HCT116 (cell line): Measurements from ENCODE around the gene SLC22A9. TPM values are rescaled to one million over a fixed set of nuclear protein-coding genes. Genes with fewer than 3 reads are reported as not detected.

Experiments used
- ATAC-seq: fragments of 200-7000 bp; cut with Tn5 transposase; 2 replicates; pipeline ENCODE4 v1.9.1; 2020; ENCODE audit warnings: mild to moderate bottlenecking, moderate library complexity
- BruUV-seq: library from RNA; stranded (reverse); fragments of 400-500 nt; replicated peaks from 2 replicates; lab custom pipeline; 2021; lab: Mats Ljungman, UMichigan
- CTCF ChIA-PET: fragments of 300-600 bp; sonication (Branson Sonifier 250); formaldehyde crosslinking; loops from one replicate; lab custom pipeline; 2021; ENCODE audit warnings: antibody characterized with exemption; lab: Charles Lee
- POLR2A ChIA-PET: fragments of 300-600, 350-600 bp; sonication (Branson Sonifier 250); formaldehyde crosslinking; loops from one replicate; lab custom pipeline; 2021; ENCODE audit warnings: antibody characterized with exemption; lab: Charles Lee
- RAD21 ChIA-PET, 2 experiments: fragments of 300-600 bp; sonication (Branson Sonifier 250); formaldehyde crosslinking; loops; one replicate each; lab custom pipeline; 2023; ENCODE audit warnings: low total read pairs in 2 of 2; ENCODE audit not compliant: uncharacterized antibody in 2 of 2, unreplicated experiment in 2 of 2, low non-redundant PET in 1 of 2; lab: Charles Lee
- DNase-seq: peaks from one replicate; pipeline ENCODE4 v3.0.0-alpha.2; 2010; ENCODE audit warnings: low read depth, low spot score
- H2AFZ ChIP-seq: fragments of 200-600 bp; shearing (Covaris generic), sonication (generic); 2 replicates; pipeline ENCODE4 v1.6.1; 2017; ENCODE audit warnings: low read depth, mixed run types, mixed read lengths, antibody characterized with exemption, low read length; ENCODE audit not compliant: poor library complexity, severe bottlenecking
- H3K27ac ChIP-seq: 2 replicates; pipeline ENCODE4 v1.5.1; 2012; ENCODE audit warnings: low read depth, low read length
- H3K27me3 ChIP-seq: fragments of 200-600 bp; sonication (generic); 2 replicates; pipeline ENCODE4 v1.6.1; 2016; ENCODE audit warnings: mixed run types, low read length, mixed read lengths; ENCODE audit not compliant: insufficient read depth
- H3K36me3 ChIP-seq, 2 experiments: fragments of 200-500 bp in 1 of 2; fragments of 200-600 bp in 1 of 2; sonication (Bioruptor generic) in 1 of 2; sonication (generic) in 1 of 2; 2 replicates each; pipeline versions ENCODE4 v1.5.1 to v1.6.1; 2014 to 2016; ENCODE audit warnings: low read length in 2 of 2, inconsistent platforms in 1 of 2, mixed read lengths in 1 of 2, mixed run types in 1 of 2; ENCODE audit not compliant: insufficient read depth in 2 of 2, control insufficient read depth in 1 of 2
- H3K4me1 ChIP-seq, 2 experiments: fragments of 200-600 bp in 1 of 2; sonication (generic) in 1 of 2; 2 replicates each; pipeline versions ENCODE4 v1.5.1 to v1.6.1; 2012 to 2017; ENCODE audit warnings: low read length in 2 of 2, inconsistent platforms in 1 of 2, mild to moderate bottlenecking in 1 of 2, mixed read lengths in 1 of 2, mixed run types in 1 of 2, moderate library complexity in 1 of 2; ENCODE audit not compliant: insufficient read depth in 2 of 2, control insufficient read depth in 1 of 2
- H3K4me2 ChIP-seq: fragments of 200-600 bp; sonication (generic); 2 replicates; pipeline ENCODE4 v1.6.1; 2017; ENCODE audit warnings: mixed run types, low read length, mixed read lengths
- H3K4me3 ChIP-seq, 2 experiments: fragments of 200-600 bp in 1 of 2; sonication (generic) in 1 of 2; replicated peaks in 1 of 2; 2 replicates each; pipeline ENCODE4 v1.5.1; 2011 to 2016; ENCODE audit warnings: low read length in 2 of 2, control low read depth in 1 of 2, low read depth in 1 of 2, mild to moderate bottlenecking in 1 of 2, mixed read lengths in 1 of 2, mixed run types in 1 of 2
- H3K79me2 ChIP-seq: fragments of 200-600 bp; sonication (generic); 2 replicates; pipeline ENCODE4 v1.6.1; 2017; ENCODE audit warnings: mild to moderate bottlenecking, mixed run types, low read length, moderate library complexity, mixed read lengths; ENCODE audit not compliant: insufficient read depth
- H3K9ac ChIP-seq: fragments of 200-600 bp; sonication (generic); 2 replicates; pipeline ENCODE4 v1.6.1; 2016; ENCODE audit warnings: low read length, mixed read lengths
- H3K9me2 ChIP-seq: fragments of 200-600 bp; sonication (generic), shearing (Covaris generic); 2 replicates; pipeline ENCODE4 v1.6.1; 2017; ENCODE audit warnings: mixed run types, mild to moderate bottlenecking, moderate library complexity; ENCODE audit not compliant: insufficient read depth
- H3K9me3 ChIP-seq, 2 experiments: fragments of 200-500 bp in 1 of 2; fragments of 200-600 bp in 1 of 2; sonication (Bioruptor generic) in 1 of 2; sonication (generic) in 1 of 2; 2 replicates each; pipeline ENCODE4 v1.6.1; 2014 to 2017; ENCODE audit warnings: low read length in 2 of 2, mixed read lengths in 2 of 2, inconsistent platforms in 1 of 2, low read depth in 1 of 2, mild to moderate bottlenecking in 1 of 2, mixed run types in 1 of 2, moderate library complexity in 1 of 2; ENCODE audit not compliant: control insufficient read depth in 1 of 2, insufficient read depth in 1 of 2
- H4K20me1 ChIP-seq: fragments of 200-600 bp; sonication (generic), shearing (Covaris generic); 2 replicates; pipeline ENCODE4 v1.6.1; 2017; ENCODE audit warnings: mixed run types, mild to moderate bottlenecking, moderate library complexity; ENCODE audit not compliant: insufficient read depth
- CBX3 ChIP-seq: IDR thresholded peaks from 2 replicates; pipeline ENCODE4 v1.6.1; 2012; ENCODE audit warnings: low read depth
- CEBPB ChIP-seq: IDR thresholded peaks from 2 replicates; pipeline ENCODE4 v1.6.1; 2012; ENCODE audit warnings: low read depth
- EGR1 ChIP-seq: IDR thresholded peaks from 2 replicates; pipeline ENCODE4 v1.6.1; 2012; ENCODE audit warnings: low read depth
- ELF1 ChIP-seq: IDR thresholded peaks from 2 replicates; pipeline ENCODE4 v1.6.1; 2012; ENCODE audit warnings: low read depth, borderline replicate concordance
- EZH2 ChIP-seq: fragments of 200-600 bp; sonication (generic); IDR thresholded peaks from 2 replicates; pipeline ENCODE4 v1.6.1; 2017; ENCODE audit warnings: antibody characterized with exemption, mixed run types
- EZH2phosphoT487 ChIP-seq: fragments of 200-600 bp; IDR thresholded peaks from 2 replicates; pipeline ENCODE4 v1.6.1; 2018; ENCODE audit warnings: antibody characterized with exemption, borderline replicate concordance
- FOSL1 ChIP-seq: IDR thresholded peaks from 2 replicates; pipeline ENCODE4 v1.6.1; 2012; ENCODE audit warnings: low read depth
- JUND ChIP-seq: IDR thresholded peaks from 2 replicates; pipeline ENCODE4 v1.6.1; 2012
- POLR2A ChIP-seq: IDR thresholded peaks from 2 replicates; pipeline ENCODE4 v1.7.0; 2011; ENCODE audit warnings: borderline replicate concordance; ENCODE audit not compliant: insufficient read depth, insufficient read length; ENCODE audit errors: extremely low read depth
- RAD21 ChIP-seq: IDR thresholded peaks from 2 replicates; pipeline ENCODE4 v1.6.1; 2012; ENCODE audit warnings: low read depth, mild to moderate bottlenecking
- SIN3A ChIP-seq: IDR thresholded peaks from 2 replicates; pipeline ENCODE4 v1.6.1; 2012; ENCODE audit warnings: low read depth
- SRF ChIP-seq: IDR thresholded peaks from 2 replicates; pipeline ENCODE4 v1.6.1; 2012; ENCODE audit warnings: low read depth
- YY1 ChIP-seq: IDR thresholded peaks from 2 replicates; pipeline ENCODE4 v1.6.1; 2011; ENCODE audit warnings: low read length, low read depth, moderate library complexity, mild to moderate bottlenecking; ENCODE audit not compliant: insufficient replicate concordance; ENCODE audit errors: extremely low read depth
- ZFX ChIP-seq: fragments of 450-650 bp; IDR thresholded peaks from 2 replicates; pipeline ENCODE4 v1.6.1; 2017
- ZNF274 ChIP-seq: fragments of 200-500 bp; sonication (Bioruptor generic); IDR thresholded peaks from 2 replicates; pipeline ENCODE4 v1.6.1; 2014; ENCODE audit warnings: mild to moderate bottlenecking, low read depth, low read length, inconsistent platforms
- intact Hi-C: fragments of 100-400 bp; cut with micrococcal nuclease; formaldehyde crosslinking; loops from 2 replicates; pipeline ENCODE4 v1.10.0; 2022
- total RNA-seq: library from RNA; stranded (reverse); gene quantifications from one replicate; pipeline ENCODE4 v1.2.1, GENCODE V29; 2021; ENCODE audit not compliant: unreplicated experiment
- TF ChIP-seq, protein P1 (sequence below): IDR thresholded peaks from 2 replicates; pipeline ENCODE4 v1.6.1; 2012
- TF ChIP-seq, protein P2 (sequence below), 3 experiments: fragments of 200-600 bp in 1 of 3; sonication (generic) in 1 of 3; IDR thresholded peaks in 2 of 3; conservative IDR thresholded peaks in 1 of 3; 2 replicates each; pipeline ENCODE4 v1.5.1; 2012 to 2017; ENCODE audit warnings: low read depth in 2 of 3, low read length in 2 of 3, antibody characterized with exemption in 1 of 3, borderline replicate concordance in 1 of 3, control low read depth in 1 of 3, mild to moderate bottlenecking in 1 of 3, mixed read lengths in 1 of 3, mixed run types in 1 of 3, moderate library complexity in 1 of 3; ENCODE audit not compliant: insufficient read depth in 1 of 3
- TF ChIP-seq, protein P3 (sequence below): IDR thresholded peaks from 2 replicates; pipeline ENCODE4 v1.6.1; 2012
- TF ChIP-seq, protein P4 (sequence below): IDR thresholded peaks from 2 replicates; pipeline ENCODE4 v1.6.1; 2011; ENCODE audit warnings: mild to moderate bottlenecking, low read length, moderate library complexity; ENCODE audit not compliant: insufficient replicate concordance; ENCODE audit errors: extremely low read depth
- TF ChIP-seq, protein P5 (sequence below): IDR thresholded peaks from 2 replicates; pipeline ENCODE4 v1.6.1; 2012; ENCODE audit warnings: low read depth

The SLC22A9 gene
- total RNA-seq, 1 experiment from 2014 or later = not detected

DNA sequence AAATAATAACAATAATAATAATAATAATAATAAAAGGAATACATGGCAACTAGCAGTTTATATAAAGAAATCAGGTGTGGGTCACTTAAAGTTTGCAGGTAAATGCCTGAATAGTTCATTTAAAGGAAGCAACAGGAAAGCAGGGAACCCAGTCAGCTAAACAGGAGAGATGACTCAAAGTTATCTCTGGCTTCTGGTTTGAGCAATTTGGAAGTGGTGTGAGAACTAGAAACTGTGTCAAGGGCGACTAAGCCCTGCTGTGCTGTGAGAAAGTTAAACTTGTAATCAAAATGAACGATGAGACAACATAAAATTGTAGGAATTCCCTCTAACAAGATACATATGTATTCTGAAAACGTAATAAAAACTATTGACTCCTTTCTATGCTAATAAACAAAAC lies 35.5 kb downstream of the SLC22A9 start:
- Histone ChIP-seq H3K27ac (no peak overlapping the region), H3K9ac (no peak overlapping the region), H3K27me3 (peaks cover 18% of the 10 kb centered on the region), H3K36me3 (no peaks in the 10 kb centered on the region), H3K4me2 (no peak overlapping the region), H4K20me1 (no peaks in the 10 kb centered on the region), H2AFZ (no peak overlapping the region), H3K4me1 (no peaks in the 10 kb centered on the region), H3K9me3 (no peaks in the 10 kb centered on the region), H3K9me2 (no peaks in the 10 kb centered on the region), H3K4me3 (no peak overlapping the region), H3K79me2 (no peaks in the 10 kb centered on the region)
- ATAC-seq = no peak
- ChIA-PET RAD21 (no interaction called here), CTCF (no interaction called here), POLR2A (no interaction called here)
- DNase-seq = no peak
- TF ChIP-seq CEBPB (no peak), SRF (no peak), EZH2phosphoT487 (no peak), JUND (no peak), CBX3 (no peak), EZH2 (no peak), RAD21 (no peak), FOSL1 (no peak), ZNF274 (no peak), EGR1 (no peak), YY1 (no peak), ZFX (no peak), SIN3A (no peak), POLR2A (no peak), ELF1 (no peak)
- TF ChIP-seq, protein P1, sequence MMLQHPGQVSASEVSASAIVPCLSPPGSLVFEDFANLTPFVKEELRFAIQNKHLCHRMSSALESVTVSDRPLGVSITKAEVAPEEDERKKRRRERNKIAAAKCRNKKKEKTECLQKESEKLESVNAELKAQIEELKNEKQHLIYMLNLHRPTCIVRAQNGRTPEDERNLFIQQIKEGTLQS = no peak
- TF ChIP-seq, protein P2, sequence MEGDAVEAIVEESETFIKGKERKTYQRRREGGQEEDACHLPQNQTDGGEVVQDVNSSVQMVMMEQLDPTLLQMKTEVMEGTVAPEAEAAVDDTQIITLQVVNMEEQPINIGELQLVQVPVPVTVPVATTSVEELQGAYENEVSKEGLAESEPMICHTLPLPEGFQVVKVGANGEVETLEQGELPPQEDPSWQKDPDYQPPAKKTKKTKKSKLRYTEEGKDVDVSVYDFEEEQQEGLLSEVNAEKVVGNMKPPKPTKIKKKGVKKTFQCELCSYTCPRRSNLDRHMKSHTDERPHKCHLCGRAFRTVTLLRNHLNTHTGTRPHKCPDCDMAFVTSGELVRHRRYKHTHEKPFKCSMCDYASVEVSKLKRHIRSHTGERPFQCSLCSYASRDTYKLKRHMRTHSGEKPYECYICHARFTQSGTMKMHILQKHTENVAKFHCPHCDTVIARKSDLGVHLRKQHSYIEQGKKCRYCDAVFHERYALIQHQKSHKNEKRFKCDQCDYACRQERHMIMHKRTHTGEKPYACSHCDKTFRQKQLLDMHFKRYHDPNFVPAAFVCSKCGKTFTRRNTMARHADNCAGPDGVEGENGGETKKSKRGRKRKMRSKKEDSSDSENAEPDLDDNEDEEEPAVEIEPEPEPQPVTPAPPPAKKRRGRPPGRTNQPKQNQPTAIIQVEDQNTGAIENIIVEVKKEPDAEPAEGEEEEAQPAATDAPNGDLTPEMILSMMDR (IDR thresholded peaks at IDR 0.05 in 2 of 3, conservative IDR thresholded peaks at IDR 0.05 in 1 of 3; ENCODE audit: borderline replicate concordance in 1 of 3, insufficient read depth in 1 of 3, low read depth in 2 of 3, low read length in 2 of 3) = no peak
- TF ChIP-seq, protein P3, sequence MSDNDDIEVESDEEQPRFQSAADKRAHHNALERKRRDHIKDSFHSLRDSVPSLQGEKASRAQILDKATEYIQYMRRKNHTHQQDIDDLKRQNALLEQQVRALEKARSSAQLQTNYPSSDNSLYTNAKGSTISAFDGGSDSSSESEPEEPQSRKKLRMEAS = no peak
- TF ChIP-seq, protein P4, sequence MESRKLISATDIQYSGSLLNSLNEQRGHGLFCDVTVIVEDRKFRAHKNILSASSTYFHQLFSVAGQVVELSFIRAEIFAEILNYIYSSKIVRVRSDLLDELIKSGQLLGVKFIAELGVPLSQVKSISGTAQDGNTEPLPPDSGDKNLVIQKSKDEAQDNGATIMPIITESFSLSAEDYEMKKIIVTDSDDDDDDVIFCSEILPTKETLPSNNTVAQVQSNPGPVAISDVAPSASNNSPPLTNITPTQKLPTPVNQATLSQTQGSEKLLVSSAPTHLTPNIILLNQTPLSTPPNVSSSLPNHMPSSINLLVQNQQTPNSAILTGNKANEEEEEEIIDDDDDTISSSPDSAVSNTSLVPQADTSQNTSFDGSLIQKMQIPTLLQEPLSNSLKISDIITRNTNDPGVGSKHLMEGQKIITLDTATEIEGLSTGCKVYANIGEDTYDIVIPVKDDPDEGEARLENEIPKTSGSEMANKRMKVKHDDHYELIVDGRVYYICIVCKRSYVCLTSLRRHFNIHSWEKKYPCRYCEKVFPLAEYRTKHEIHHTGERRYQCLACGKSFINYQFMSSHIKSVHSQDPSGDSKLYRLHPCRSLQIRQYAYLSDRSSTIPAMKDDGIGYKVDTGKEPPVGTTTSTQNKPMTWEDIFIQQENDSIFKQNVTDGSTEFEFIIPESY = no peak
- TF ChIP-seq, protein P5, sequence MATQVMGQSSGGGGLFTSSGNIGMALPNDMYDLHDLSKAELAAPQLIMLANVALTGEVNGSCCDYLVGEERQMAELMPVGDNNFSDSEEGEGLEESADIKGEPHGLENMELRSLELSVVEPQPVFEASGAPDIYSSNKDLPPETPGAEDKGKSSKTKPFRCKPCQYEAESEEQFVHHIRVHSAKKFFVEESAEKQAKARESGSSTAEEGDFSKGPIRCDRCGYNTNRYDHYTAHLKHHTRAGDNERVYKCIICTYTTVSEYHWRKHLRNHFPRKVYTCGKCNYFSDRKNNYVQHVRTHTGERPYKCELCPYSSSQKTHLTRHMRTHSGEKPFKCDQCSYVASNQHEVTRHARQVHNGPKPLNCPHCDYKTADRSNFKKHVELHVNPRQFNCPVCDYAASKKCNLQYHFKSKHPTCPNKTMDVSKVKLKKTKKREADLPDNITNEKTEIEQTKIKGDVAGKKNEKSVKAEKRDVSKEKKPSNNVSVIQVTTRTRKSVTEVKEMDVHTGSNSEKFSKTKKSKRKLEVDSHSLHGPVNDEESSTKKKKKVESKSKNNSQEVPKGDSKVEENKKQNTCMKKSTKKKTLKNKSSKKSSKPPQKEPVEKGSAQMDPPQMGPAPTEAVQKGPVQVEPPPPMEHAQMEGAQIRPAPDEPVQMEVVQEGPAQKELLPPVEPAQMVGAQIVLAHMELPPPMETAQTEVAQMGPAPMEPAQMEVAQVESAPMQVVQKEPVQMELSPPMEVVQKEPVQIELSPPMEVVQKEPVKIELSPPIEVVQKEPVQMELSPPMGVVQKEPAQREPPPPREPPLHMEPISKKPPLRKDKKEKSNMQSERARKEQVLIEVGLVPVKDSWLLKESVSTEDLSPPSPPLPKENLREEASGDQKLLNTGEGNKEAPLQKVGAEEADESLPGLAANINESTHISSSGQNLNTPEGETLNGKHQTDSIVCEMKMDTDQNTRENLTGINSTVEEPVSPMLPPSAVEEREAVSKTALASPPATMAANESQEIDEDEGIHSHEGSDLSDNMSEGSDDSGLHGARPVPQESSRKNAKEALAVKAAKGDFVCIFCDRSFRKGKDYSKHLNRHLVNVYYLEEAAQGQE = no peak
- intact Hi-C loops = no loop called here
- no TSS peak for BruUV-seq
